GM23338 (cell line): ENCODE results near the gene PSMB10. TPM values are rescaled to one million over a fixed set of nuclear protein-coding genes. Genes with fewer than 3 reads are reported as not detected.
"Not testable (repeated sequence)": the region's sequence is repeated elsewhere in the genome, so short reads cannot be mapped to it uniquely, and the experiment has no call there.

Experiments used
- ATAC-seq: fragments of 200-7000 bp; cut with Tn5 transposase; 3 replicates; pipeline ENCODE4 v1.9.1; 2020
- DNase-seq: peaks from one replicate; pipeline ENCODE4 v3.0.0-alpha.2; 2015; ENCODE audit warnings: low spot score
- H2AFZ ChIP-seq: fragments of 200-600 bp; sonication (generic); 2 replicates; pipeline ENCODE4 v1.8.0; 2016; ENCODE audit warnings: antibody characterized with exemption, mild to moderate bottlenecking, moderate library complexity
- H3F3A ChIP-seq: fragments of 200-600 bp; sonication (generic); replicated peaks from 2 replicates; pipeline ENCODE4 v1.8.0; 2017; ENCODE audit warnings: antibody characterized with exemption, mixed run types, low read depth
- H3K27ac ChIP-seq: fragments of 200-600 bp; sonication (generic); 2 replicates; pipeline ENCODE4 v1.6.1; 2016; ENCODE audit warnings: low read depth
- H3K27me3 ChIP-seq: fragments of 200-600 bp; sonication (generic); 2 replicates; pipeline ENCODE4 v1.8.0; 2016; ENCODE audit warnings: mild to moderate bottlenecking, mixed run types, moderate library complexity; ENCODE audit not compliant: insufficient read depth
- H3K36me3 ChIP-seq: fragments of 200-600 bp; sonication (generic); 2 replicates; pipeline ENCODE4 v1.8.0; 2016; ENCODE audit warnings: mild to moderate bottlenecking; ENCODE audit not compliant: insufficient read depth
- H3K4me1 ChIP-seq: fragments of 200-600 bp; sonication (generic); 2 replicates; pipeline ENCODE4 v1.8.0; 2016; ENCODE audit warnings: mild to moderate bottlenecking, moderate library complexity; ENCODE audit not compliant: insufficient read depth
- H3K4me2 ChIP-seq: fragments of 200-600 bp; sonication (generic); 2 replicates; pipeline ENCODE4 v1.7.1; 2017; ENCODE audit warnings: mixed run types
- H3K4me3 ChIP-seq: fragments of 200-600 bp; sonication (generic); 2 replicates; pipeline ENCODE4 v1.6.1; 2016; ENCODE audit warnings: mixed run types
- H3K79me2 ChIP-seq: fragments of 200-600 bp; sonication (generic); replicated peaks from 2 replicates; pipeline ENCODE4 v1.8.0; 2017; ENCODE audit warnings: mild to moderate bottlenecking; ENCODE audit not compliant: insufficient read depth
- H3K9me2 ChIP-seq: fragments of 200-600 bp; sonication (generic); 2 replicates; pipeline ENCODE4 v1.8.0; 2017; ENCODE audit not compliant: insufficient read depth
- H4K20me1 ChIP-seq: fragments of 200-600 bp; sonication (generic); replicated peaks from 2 replicates; pipeline ENCODE4 v1.8.0; 2017; ENCODE audit warnings: mild to moderate bottlenecking; ENCODE audit not compliant: insufficient read depth
- H3K27ac Mint-ChIP-seq: 2 replicates; pipeline ENCODE4 v1.8.0; 2020; ENCODE audit warnings: inconsistent platforms, mild to moderate bottlenecking, moderate library complexity, mixed read lengths
- H3K27me3 Mint-ChIP-seq: 3 replicates; pipeline ENCODE4 v1.8.0; 2022; ENCODE audit warnings: low read depth, mild to moderate bottlenecking, moderate library complexity, mixed read lengths, inconsistent platforms; ENCODE audit not compliant: insufficient read depth, poor library complexity
- H3K36me3 Mint-ChIP-seq: 3 replicates; pipeline ENCODE4 v1.8.0; 2021; ENCODE audit warnings: low read depth, mild to moderate bottlenecking, inconsistent platforms, moderate library complexity, mixed read lengths
- H3K4me1 Mint-ChIP-seq: 3 replicates; pipeline ENCODE4 v1.8.0; 2020; ENCODE audit warnings: mild to moderate bottlenecking, inconsistent platforms, mixed read lengths
- H3K4me3 Mint-ChIP-seq: 3 replicates; pipeline ENCODE4 v1.8.0; 2021; ENCODE audit warnings: moderate library complexity, mild to moderate bottlenecking, inconsistent platforms, mixed read lengths
- H3K9me3 Mint-ChIP-seq: 3 replicates; pipeline ENCODE4 v1.8.0; 2020; ENCODE audit warnings: moderate library complexity, mild to moderate bottlenecking, inconsistent platforms, mixed read lengths
- CTCF ChIP-seq, 2 experiments: fragments of 200-600 bp in 1 of 2; sonication (generic) in 1 of 2; conservative IDR thresholded peaks; 2 replicates each; pipeline versions ENCODE4 v1.5.1 to v1.6.1; 2016 to 2017; ENCODE audit warnings: antibody characterized with exemption in 2 of 2, low read depth in 2 of 2, mild to moderate bottlenecking in 2 of 2, moderate library complexity in 1 of 2
- ETS1 ChIP-seq: IDR thresholded peaks from 2 replicates; pipeline ENCODE4 v1.6.1; 2016; ENCODE audit warnings: antibody characterized with exemption
- EZH2phosphoT487 ChIP-seq: fragments of 200-600 bp; sonication (generic); IDR thresholded peaks from one replicate; pipeline ENCODE4 v1.8.1; 2018; ENCODE audit warnings: antibody characterized with exemption; ENCODE audit not compliant: unreplicated experiment
- JUNB ChIP-seq: IDR thresholded peaks from one replicate; pipeline ENCODE4 v1.6.1; 2016; ENCODE audit warnings: antibody characterized with exemption; ENCODE audit not compliant: unreplicated experiment
- NANOG ChIP-seq: IDR thresholded peaks from 2 replicates; pipeline ENCODE4 v1.6.1; 2016; ENCODE audit warnings: antibody characterized with exemption, borderline replicate concordance
- POLR2AphosphoS5 ChIP-seq: IDR thresholded peaks from 2 replicates; pipeline ENCODE4 v1.6.1; 2016; ENCODE audit warnings: antibody characterized with exemption, low read depth
- STAT1 ChIP-seq: IDR thresholded peaks from one replicate; pipeline ENCODE4 v1.6.1; 2016; ENCODE audit warnings: antibody characterized with exemption; ENCODE audit not compliant: unreplicated experiment
- polyA plus RNA-seq: library from polyadenylated mRNA; unstranded; fragments of >200 nt; fragmentation: Nextera tagmentation; extraction: Ambion mirVana; gene quantifications from 2 replicates; pipeline ENCODE4 v1.2.1, GENCODE V29; 2016
- total RNA-seq: library from RNA; depleted of rRNA; stranded (reverse); fragments of >200 nt; shearing (Covaris generic); gene quantifications from 2 replicates; pipeline ENCODE4 v1.2.3, GENCODE V29; 2014

The PSMB10 gene
- total and polyA plus RNA-seq, 2 experiments from 2014 or later, result 27.5 to 114 TPM

- no peaks in the 10 kb centered on the region for H4K20me1 ChIP-seq
- peaks cover 3% of the 10 kb centered on the region for H3K27me3 Mint-ChIP-seq
- TF ChIP-seq STAT1, result no peak
- H3K9me3 Mint-ChIP-seq, result no peaks in the 10 kb centered on the region
- no peak overlapping the region for H2AFZ ChIP-seq
- H3K36me3 Mint-ChIP-seq, result peaks cover 4% of the 10 kb centered on the region; the same call in 2 of the 3 replicates
- H3K4me1 ChIP-seq, result peaks cover 18% of the 10 kb centered on the region
- no peak overlapping the region for H3K4me2 ChIP-seq
- H3F3A ChIP-seq, result no peaks in the 10 kb centered on the region
- ATAC-seq (no peak), DNase-seq (no peak)
- no peak overlapping the region; the same call in 2 of the 3 replicates for H3K4me3 Mint-ChIP-seq
- no peak overlapping the region; the same call in 1 of the 2 replicates for H3K27ac Mint-ChIP-seq
- no peaks in the 10 kb centered on the region for H3K27me3 ChIP-seq
- H3K79me2 ChIP-seq, result no peaks in the 10 kb centered on the region
- H3K9me2 ChIP-seq, result no peaks in the 10 kb centered on the region
- H3K27ac ChIP-seq, result peak overlapping the region; percentile 70; the same call in 1 of the 2 replicates
- H3K4me1 Mint-ChIP-seq, result peaks cover 24% of the 10 kb centered on the region
- no peak overlapping the region for H3K4me3 ChIP-seq
- H3K36me3 ChIP-seq, result no peaks in the 10 kb centered on the region
These were observed 20.6 kb downstream of the PSMB10 start for GRCh38 chr16:67915831-67916723.

GRCh38 chr16:67915496-67915769, 21.2 kb downstream of the PSMB10 start:
- H3F3A ChIP-seq, H3K27me3 Mint-ChIP-seq, H3K36me3 ChIP-seq, H3K36me3 Mint-ChIP-seq, H2AFZ ChIP-seq, DNase-seq, H3K4me3 ChIP-seq, H3K79me2 ChIP-seq, H3K9me2 ChIP-seq, H3K9me3 Mint-ChIP-seq, H4K20me1 ChIP-seq, H3K27me3 ChIP-seq: not testable (repeated sequence)
- Histone ChIP-seq H3K4me2 (0 out of 2 replicates have a peak overlapping the region, but pooled peaks have one; percentile 66), H3K4me1 (peaks cover 18% of the 10 kb centered on the region), H3K27ac (peak overlapping the region; percentile 70; the same call in 1 of the 2 replicates)
- Mint-ChIP-seq H3K27ac (peak overlapping the region; percentile 89; the same call in 1 of the 2 replicates), H3K4me3 (peak overlapping the region; percentile 55; the same call in 2 of the 3 replicates), H3K4me1 (peaks cover 24% of the 10 kb centered on the region)
- peak; percentile 20; the same call in 2 of the 3 replicates for ATAC-seq

GRCh38 chr16:67914758-67915495, 21.7 kb downstream of the PSMB10 start:
- H3K9me2 ChIP-seq, result no peaks in the 10 kb centered on the region
- DNase-seq (peak; percentile 43), ATAC-seq (peak; percentile 33)
- H4K20me1 ChIP-seq, result no peaks in the 10 kb centered on the region; the same call in 1 of the 2 replicates
- peak overlapping the region; percentile 89 for H3K27ac Mint-ChIP-seq
- peak overlapping the region; percentile 70; the same call in 1 of the 2 replicates for H3K27ac ChIP-seq
- no peak overlapping the region for H3K4me3 ChIP-seq
- peak overlapping the region; percentile 66; the same call in 1 of the 2 replicates for H3K4me2 ChIP-seq
- H2AFZ ChIP-seq, result no peak overlapping the region
- peaks cover 18% of the 10 kb centered on the region for H3K4me1 ChIP-seq
- H3K27me3 ChIP-seq, result no peaks in the 10 kb centered on the region
- H3K79me2 ChIP-seq, result no peaks in the 10 kb centered on the region
- no peaks in the 10 kb centered on the region for H3F3A ChIP-seq
- peaks cover 24% of the 10 kb centered on the region for H3K4me1 Mint-ChIP-seq
- H3K36me3 ChIP-seq, result no peaks in the 10 kb centered on the region
- H3K9me3 Mint-ChIP-seq, result no peaks in the 10 kb centered on the region
- H3K27me3 Mint-ChIP-seq, result no peaks in the 10 kb centered on the region
- H3K36me3 Mint-ChIP-seq, result peaks cover 6% of the 10 kb centered on the region
- H3K4me3 Mint-ChIP-seq, result peak overlapping the region; percentile 55
- TF ChIP-seq EZH2phosphoT487 (no peak), ETS1 (no peak), NANOG (no peak), JUNB (no peak), CTCF (conservative IDR thresholded peaks at IDR 0.05; ENCODE audit: low read depth in 2 of 2) (no peak), POLR2AphosphoS5 (no peak)
